NCI-H524 treated with DMSO at 0.1 percent for 48 hours (cell line): ENCODE results near the gene APOL2.
"Not testable (repeated sequence)": the region's sequence is repeated elsewhere in the genome, so short reads cannot be mapped to it uniquely, and the experiment has no call there.

Experiments used
- DNase-seq: peaks from one replicate; lab custom pipeline; 2025; lab: John Stamatoyannopoulos, UW

APOL2 gene

DNA sequence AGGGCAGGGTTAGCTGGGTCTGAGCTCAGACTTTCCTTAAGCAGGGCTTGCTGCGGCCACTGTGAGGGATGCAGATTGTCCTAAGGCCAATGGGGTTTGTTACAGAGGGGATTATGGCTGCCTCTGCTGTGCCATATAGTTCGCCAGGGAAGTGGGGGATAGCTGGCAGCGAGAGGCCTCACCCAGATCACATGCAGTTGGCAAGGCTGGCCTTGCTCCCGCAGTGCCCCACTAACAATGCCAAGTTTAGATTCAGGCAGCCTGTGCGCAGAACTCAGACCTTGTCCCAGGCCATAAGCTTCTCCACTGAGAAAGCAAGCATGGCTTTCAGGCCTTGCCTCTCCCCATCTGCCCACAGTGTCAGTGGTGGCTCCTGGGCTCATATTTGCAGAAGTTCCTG, 4.7 kb upstream of the APOL2 start:
- no peak for DNase-seq

DNA sequence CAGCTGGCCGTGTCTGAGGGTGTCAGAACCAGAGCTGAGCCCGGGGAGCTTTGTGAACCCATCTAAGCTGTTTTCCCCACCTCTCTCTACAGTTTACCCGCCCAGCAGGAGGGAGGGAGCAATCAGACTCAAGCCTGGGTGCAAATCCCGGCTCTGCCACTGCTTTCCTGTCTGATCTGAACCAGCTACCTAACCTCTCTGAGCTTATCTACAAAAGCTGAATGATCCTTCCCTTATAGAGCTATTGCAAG, 252 bp downstream of the APOL2 start:
- no peak for DNase-seq

DNA sequence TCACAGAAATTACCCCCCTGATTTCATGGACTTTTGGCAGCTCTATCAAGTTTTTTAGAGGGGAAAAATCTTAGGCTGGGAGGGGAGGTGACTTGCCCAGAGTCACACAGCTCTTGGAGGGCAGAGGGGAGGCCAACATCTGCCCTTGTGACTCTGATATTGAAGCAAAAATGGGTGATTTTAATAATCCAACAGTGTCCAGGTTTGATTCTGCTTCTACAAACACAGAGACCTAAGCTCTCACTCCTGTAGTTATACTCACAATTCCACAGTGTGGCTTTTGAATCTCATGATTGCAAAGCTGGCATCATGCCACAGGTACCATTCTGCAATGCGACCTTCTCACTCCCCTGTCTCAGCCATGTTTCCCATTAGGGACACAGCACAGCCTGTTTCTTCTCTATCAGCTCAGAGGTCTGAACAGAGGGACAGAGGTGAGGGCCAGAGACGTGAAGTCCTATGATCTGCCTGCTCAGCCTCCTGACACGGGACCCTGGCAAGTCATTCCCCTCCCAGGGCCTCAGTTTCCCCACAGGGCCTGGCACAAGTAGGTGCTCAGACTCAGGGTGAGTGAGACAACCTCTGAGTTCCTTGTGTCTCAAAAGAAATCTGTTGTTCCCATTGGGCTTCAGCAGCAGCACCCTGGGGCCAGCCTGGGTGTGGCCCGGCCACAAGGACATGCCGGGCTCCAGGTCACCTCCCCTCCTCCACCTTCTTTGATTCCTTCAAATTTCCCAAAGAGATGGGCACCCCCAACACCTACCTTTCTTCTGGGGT, 766 bp downstream of the APOL2 start:
- no peak for DNase-seq

DNA sequence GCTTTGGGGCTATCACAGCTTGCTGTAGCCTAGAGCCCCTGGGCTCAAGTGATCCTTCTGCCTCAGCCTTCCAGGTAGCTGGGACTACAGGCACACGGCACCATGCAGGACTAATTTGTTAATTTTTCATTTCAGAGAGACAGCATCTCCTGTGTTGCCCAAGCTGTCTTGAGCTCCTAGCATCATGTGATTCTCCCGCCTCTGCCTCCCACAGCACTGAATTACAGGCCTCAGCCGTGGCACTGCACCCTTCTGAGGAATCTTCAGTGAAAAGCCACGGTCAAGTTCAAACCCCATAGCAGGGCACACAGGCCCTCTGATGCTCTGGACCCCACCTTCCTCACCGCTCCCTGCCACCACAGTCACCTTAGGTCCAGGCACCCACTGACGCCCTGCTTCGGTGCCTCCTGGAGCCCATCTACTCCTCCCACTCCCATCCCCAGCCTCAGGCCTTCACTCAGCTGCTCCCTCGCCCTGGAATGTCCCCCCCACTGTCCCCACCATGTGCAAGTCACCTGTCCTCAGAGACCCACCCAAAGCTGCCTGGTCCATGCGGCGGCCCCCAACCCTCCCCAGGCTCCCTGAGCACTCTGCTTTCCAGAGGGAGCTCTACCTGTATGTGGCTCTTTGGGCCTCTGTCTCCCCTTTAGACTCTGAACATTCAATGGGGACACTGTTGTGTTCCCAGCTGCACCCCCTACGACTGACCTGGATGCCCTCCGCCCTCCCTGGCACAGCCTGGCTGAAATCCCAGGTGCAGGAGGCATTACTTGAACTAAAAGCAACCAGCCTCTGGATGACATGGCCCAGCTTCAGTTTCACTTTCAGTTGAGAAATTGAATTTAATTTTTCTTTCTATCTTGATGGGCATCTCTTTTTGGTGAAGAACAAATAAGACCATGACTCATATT, 1.6 kb downstream of the APOL2 start:
- no peak for DNase-seq

DNA sequence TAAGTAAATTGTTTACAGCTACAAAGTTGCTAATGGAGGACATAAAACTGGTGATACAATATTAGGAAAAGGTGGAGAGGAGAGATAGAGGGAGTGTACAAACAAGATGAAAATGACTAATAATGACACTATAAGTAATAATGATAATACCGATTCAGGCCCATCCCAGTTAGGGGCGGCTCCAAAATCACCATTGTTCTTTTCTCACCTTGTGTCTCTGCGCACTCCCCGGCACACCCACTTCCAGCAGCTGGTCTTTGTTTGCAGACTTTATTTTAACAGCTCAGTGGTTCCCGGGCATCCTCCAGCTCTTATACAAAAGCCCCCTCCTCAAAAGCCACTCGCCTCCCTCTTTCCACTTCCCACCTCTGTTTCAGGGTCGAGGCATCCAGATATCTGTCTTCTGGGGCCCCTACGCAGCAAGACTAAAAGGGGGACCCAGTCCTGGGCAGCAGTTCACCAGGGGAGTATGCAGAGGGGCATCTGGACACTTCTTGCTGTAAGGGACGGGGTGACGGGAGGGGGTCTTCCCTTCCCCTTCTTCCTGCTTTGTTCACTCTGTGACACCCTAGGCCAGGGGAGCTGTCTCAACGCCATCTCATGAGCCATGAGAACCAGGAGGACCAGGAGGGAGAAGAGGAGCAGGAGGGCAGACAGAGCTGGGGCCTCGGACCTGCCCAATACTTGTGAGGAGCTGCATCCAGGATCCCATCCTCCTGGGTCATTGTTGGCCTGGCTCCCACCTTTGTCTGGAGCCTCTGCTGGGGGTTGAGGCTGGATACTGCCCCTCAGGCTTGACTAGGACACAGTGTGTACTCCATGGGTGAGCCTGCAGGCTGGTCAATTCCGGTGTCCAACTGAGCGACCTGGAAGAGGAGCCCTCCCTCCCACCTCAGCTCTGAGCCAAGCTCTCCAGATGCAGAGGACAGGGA, 2.7 kb downstream of the APOL2 start:
- no peak for DNase-seq

DNA sequence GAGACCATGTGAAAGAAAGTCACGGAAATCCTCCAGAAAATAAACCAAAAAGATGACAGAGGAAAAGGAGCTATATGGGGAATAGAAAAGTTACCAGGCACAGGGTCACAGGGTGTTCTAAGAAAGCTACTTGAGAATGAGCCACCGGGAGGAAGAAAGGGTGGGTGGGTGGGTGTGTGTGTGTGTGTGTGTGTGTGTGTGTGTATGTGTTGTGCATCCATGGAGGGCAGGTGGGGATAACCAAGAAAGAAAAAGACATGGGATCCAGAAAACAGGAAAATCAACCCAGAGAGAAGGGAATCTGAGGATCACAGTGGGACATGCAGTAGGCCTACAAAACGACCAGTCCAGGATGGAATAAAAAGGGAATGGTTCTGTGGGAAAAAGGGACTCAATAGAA, 3.7 kb downstream of the APOL2 start:
- no peak for DNase-seq

DNA sequence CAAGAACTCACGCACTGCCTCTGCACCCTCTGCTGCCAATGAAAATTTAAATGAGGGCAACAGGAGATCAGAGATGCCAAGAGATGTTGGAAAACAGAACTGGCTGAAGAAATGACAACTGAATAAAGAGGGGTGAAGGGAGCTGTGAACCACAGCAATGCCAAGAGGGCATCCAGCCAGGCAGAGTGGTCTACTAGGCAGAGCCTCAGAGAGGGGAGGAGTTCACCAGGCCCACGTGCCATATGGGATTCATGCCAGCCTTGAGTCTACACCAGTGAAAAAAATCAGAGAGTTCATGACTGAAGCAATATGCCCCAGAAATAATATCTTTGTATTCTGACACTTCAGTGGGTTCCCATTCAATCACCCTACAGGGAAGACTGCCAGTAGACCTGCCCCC, 4.4 kb downstream of the APOL2 start:
- DNase-seq: no peak

DNA sequence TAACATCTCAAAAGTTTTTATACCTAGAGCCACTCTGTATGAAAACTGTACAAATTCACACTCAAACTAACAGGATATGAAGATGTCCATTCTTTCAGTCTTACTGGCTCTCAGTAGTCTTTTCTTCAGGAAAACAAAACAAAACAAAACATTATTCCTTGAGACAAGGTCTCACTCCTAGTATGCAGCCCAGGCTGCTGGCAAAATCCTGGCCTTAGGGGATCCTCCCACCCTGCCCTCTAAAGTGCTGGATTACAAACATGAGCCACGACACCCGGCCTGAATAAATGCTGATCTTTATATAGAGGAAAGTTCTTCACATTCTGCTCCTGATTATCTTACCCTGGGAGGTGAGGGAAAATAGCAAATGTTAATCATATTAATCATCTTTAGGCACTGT, 5.1 kb downstream of the APOL2 start:
- DNase-seq: no peak

DNA sequence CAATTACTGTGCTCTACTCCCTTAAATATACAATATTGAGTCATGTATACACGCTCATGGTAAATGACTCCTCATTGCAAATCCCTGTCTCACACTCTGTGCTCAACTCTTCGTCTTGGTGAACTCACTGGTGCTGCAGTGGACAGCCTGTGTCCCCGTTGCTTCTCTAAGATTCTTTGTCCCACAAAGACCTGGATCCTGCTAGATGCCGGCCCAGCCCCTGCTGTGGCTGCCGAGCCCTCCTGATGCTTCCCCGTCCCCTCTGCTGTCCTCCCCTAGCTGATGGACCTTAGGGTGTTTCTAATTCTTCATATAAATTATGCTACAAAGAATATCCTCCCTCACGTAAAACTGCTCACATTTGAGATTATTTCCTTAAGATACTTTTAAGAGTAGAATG, 5.5 kb downstream of the APOL2 start:
- no peak for DNase-seq

DNA sequence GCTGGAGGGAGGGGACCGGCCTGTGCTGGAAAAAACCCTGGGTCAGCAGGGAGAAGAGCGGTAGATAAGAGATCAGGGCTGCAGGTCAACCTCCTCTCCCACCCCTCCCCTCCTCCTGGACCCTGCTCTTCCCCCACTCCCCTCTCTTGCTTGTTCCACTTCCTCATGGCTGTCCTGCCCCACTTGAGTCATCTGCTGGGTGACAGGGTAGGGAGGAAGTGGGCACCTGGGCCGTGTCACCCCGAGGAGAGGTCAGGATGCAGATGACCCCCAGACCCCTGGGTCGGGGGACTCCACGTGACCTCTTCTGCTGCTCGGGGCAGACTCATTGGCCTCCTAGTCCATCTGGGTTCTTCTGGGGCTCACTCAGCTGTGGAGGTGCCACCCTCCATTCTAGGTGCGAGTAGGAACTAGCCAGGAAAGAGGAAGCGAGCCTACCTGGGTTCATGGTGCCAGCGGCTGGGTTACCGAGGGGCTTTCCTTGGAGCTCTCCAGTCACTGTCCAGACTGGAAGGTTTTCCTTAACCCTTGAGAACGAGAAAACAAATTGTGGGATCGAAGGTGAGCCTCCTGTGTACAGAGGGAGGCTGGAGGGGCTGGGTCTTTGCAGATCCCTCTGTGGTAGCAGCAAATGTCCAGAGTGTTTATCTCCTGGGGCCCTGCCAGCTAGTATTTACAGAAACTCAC, 6.5 kb downstream of the APOL2 start:
- DNase-seq: no peak

DNA sequence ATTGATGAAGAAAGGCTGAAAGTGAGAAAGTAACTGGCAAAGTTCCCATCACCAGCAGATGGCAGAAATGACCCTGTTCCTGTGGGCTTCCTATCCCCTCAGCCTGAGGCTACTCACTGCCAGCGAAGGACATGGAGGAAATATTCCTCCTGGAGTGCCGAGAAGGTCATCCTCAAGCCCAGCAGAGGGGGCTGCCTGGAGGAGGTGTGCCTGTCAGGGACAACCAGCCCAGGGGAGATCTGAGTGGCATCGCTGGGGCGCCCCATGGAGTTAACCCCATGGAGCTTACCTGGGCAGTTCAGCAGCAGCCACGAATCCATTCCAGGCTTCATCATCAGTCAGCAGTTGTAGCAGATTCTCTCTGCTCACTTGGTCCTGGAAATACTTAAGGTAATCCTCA, 8.3 kb downstream of the APOL2 start:
- DNase-seq: not testable (repeated sequence)

DNA sequence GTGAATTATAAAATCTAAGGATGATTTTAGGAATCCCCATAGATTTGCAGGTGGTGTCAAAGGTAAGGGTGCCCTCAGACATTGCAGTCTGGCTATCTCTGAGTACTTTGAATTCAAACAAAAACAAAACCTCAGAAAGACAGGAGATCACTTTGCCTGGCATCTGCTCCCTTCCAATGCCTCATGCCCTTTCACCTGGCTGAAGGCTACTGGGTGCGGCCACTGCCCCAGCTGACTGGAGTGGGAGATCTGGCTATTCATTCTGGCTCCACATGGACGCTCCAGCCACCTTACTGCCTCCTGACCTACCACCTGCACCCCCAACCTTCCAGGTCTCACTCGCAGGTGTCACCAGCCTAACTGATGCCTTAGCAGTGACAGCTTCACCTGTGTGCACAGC, 9.7 kb downstream of the APOL2 start:
- DNase-seq: not testable (repeated sequence)

DNA sequence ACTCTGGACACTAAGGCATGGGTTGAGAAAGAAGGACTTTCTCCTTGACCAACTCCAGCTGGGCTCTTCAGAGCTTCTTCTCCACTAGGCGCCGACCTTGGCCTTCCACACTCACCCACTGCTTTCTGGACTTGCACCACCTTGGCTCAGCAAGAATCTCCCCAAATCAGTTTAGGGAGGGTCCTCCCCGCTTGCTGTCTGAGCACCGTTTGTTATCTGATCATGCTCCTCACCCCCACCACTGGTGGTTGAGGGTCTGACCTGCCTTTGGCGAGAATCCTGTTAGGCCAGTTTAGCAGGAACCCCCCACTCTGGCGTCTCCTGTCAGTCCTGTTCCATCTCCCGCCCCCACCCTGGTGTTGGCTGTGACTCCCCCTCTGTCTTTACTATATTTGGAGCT, 10.4 kb downstream of the APOL2 start:
- DNase-seq: no peak

DNA sequence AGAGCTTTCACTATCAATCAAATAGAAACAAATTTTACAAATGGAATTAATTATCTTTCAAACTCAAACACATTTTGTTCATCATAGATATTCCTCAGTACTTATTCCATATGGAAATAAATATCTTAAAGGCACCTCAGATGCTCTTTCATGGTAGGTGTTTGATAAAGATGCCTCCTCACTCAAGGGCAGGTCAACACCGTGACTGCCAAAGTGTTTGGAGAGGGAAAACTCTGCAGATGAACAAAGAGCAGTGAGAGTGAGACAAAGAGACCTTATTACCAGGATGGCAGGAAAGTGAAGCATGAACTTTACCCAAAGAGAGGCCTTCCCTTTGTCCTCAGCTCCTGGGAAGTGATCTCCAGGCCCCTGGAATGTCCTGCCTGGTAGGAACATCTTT, 11.0 kb downstream of the APOL2 start:
- DNase-seq: not testable (repeated sequence)

DNA sequence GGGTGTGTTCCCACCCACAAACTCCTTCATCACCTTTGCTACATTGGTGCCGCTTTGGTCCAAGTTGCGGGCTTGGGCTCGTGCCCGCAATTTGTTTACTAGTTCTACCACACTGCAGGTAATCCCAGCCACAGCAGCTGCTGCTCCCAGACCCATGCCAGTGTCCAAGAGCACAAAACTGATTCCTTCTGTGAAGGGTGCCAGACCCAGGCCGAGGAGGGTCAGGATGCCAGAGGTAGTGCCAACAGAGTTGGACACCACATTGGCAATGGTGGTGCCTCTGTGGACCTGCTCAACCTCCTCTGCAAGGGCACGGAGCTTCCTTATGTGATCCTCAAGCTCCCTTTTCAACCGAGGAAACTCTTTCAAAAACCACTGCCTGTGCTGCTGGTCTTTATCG, 11.5 kb downstream of the APOL2 start:
- no peak for DNase-seq

DNA sequence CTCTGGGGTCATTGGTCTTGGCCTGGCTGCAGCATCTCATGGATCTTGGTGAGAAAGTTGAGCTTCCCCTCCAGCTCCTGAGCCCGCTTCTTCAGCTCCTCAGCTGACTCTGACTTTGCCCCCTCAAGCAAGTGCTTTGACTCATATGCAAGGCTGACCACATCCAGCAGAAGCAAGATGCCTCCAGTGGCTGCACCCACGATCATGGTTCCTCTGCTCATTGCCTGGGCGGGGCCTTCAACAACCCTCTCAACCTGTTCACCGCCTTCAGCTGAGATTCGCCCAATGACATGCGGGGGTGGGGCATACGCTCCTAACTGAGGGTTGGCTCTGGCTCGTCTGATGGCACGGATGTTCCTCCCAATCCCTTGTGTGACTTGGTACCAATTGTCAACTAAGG, 11.9 kb downstream of the APOL2 start:
- DNase-seq: no peak

DNA sequence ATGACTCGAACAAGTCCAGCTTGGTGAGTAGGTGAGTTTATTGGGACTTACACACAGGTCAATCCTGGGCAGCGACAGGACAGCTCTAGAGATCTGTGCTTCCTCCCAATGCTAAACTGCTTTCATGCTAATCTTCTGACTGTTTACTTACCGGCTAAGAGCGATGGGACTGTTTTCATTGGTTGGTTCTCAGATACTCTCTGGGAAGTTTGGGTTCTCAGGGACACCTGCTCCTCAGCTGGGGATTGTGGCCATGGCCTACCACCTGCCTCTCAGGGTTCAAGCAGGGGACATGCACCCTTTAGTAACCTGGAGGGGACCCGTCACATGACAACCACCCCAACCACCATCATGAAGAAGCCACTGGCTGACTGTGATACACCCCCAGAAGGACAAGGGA, 13.1 kb downstream of the APOL2 start:
- DNase-seq: no peak

DNA sequence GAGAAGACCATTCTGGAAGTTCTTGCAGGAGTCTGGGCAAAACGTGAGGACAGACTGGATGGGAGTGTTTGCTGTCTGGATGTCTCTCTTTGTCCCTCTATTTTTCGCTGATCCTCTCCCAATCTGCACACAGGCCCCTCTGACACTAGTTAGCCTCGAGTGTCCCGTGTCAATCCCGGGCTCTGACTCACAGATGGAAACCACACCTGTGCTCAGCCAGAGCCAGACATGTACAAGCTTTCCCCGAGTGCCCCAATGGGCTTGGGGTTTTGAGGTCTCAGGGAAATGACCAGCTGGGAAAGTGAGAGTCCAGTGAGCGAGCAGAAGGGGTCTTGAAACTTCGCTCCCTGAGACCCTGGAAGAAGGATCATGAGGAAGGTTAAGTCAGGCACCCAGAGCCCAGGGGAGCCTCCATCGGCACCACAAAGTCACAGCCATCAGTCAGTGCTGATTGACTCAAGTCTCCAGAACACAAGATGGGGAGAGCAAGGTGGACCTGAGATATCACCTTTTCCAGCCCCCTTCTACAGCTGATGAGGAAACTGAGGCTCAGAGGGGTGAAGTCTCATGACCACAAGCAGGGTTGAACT, 13.9 kb downstream of the APOL2 start:
- DNase-seq: no peak

DNA sequence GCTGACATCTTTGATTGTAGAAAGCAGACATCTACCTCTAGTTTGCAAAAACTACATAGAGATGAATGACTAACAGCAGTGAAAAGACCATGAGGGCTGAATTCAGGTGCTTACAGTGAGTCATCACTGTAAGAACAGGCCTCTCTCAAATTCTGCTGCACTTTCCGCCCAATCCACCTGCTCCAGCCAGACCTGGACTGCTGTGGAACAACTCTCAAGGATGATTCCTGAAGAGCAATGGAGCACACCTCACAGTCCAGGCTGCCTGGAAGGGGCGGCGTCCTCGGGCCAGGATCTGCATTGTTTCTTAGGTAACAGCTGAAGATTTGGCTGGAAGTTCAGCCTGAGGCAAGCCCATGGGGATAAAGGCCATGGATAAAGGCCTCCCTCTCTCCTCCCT, 15.1 kb downstream of the APOL2 start:
- DNase-seq: no peak

DNA sequence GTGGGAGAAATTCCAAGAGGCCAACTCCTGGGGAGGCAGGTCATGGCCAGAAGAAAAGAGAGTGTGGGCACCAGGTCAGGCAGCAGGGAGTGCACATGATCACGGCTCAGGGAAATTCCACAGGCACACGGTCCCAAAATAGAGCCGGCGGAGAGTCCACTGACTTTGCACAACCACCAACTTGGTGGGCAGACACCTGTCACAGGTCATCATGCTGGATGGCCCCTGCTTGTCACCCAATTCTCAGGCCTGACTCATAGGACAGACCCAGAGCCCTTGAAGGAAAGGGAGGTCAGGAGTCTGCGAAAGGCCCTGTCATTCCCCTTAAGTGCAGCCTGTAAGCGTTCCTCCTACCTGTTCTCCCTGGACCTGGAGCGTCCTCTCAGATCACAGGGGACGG, 15.8 kb downstream of the APOL2 start:
- no peak for DNase-seq

DNA sequence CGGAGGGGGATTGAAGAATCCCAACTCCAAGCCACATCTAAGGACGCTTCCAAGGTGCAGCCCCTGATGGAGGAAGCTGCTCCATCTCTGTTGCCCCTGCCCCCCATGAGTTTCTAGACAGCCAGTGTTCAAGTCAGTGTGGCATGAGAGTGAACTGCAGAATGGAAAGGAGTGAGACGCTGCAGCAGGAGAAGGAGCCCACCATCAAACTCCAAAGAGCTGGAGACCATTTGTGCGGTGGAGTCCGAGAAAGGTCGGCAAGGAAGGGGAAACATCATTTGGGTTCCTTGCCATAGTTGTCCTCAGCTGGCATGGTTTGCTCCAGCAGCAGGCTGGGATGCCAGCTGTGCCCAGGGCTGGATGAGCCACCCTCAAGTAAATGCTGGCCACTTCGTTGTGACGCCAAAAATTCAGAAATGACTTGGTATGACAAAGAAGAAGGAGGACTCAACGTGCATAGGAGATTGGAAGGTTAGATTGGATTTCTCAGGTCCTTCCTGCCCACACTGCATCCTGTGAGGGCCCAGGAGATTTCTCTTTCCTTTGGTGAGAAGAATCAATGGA, 16.4 kb downstream of the APOL2 start:
- no peak for DNase-seq
